ENCODE measurements around the gene RBM47.
"Not testable (repeated sequence)": the region's sequence is repeated elsewhere in the genome, so short reads cannot be mapped to it uniquely, and the experiment has no call there.

Gene RBM47

DNA sequence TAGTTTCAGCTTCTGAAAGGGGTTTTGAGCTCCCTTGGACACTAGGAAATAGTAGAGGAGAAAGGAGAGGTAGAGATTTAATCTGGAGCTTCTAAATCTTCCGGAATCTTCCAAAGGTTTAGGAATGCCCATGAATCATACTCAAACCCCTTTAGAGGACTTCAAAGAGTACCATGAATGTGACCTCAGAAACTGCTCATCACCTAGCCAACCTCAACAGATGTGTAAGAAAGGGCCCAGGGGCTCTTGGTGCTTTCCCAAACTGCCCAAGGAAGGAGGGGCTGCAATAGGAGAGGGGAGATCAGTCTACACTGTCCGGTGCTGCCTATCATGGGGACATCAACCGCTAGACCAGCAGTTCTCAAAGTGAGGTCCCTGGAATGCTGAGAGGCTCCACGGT is 109.1 kb downstream of the RBM47 start:
- no peak overlapping the region for H3K4me2 ChIP-seq
- no peak overlapping the region for H3K4me3 ChIP-seq (IDR thresholded peaks at IDR 0.05; ENCODE audit: insufficient read depth, low read depth, low read length)
- no peak overlapping the region for H3K27ac ChIP-seq
- peaks cover 39% of the 10 kb centered on the region for H3K4me1 ChIP-seq (ENCODE audit: low read depth, poor library complexity, severe bottlenecking)
- no peak overlapping the region for H2AFZ ChIP-seq (ENCODE audit: low read depth)
- no peaks in the 10 kb centered on the region for H4K20me1 ChIP-seq (ENCODE audit: insufficient read depth)
- no peaks in the 10 kb centered on the region for H3K79me2 ChIP-seq (ENCODE audit: insufficient read depth, low read depth)
- TF ChIP-seq, protein P1, sequence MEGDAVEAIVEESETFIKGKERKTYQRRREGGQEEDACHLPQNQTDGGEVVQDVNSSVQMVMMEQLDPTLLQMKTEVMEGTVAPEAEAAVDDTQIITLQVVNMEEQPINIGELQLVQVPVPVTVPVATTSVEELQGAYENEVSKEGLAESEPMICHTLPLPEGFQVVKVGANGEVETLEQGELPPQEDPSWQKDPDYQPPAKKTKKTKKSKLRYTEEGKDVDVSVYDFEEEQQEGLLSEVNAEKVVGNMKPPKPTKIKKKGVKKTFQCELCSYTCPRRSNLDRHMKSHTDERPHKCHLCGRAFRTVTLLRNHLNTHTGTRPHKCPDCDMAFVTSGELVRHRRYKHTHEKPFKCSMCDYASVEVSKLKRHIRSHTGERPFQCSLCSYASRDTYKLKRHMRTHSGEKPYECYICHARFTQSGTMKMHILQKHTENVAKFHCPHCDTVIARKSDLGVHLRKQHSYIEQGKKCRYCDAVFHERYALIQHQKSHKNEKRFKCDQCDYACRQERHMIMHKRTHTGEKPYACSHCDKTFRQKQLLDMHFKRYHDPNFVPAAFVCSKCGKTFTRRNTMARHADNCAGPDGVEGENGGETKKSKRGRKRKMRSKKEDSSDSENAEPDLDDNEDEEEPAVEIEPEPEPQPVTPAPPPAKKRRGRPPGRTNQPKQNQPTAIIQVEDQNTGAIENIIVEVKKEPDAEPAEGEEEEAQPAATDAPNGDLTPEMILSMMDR (conservative IDR thresholded peaks at IDR 0.05; ENCODE audit: low read depth, low read length), result no peak
- H3K9ac ChIP-seq, result no peak overlapping the region
- H3K27me3 ChIP-seq (ENCODE audit: insufficient read depth, low read depth), result no peaks in the 10 kb centered on the region
- H3K36me3 ChIP-seq (ENCODE audit: insufficient read depth), result no peaks in the 10 kb centered on the region

DNA sequence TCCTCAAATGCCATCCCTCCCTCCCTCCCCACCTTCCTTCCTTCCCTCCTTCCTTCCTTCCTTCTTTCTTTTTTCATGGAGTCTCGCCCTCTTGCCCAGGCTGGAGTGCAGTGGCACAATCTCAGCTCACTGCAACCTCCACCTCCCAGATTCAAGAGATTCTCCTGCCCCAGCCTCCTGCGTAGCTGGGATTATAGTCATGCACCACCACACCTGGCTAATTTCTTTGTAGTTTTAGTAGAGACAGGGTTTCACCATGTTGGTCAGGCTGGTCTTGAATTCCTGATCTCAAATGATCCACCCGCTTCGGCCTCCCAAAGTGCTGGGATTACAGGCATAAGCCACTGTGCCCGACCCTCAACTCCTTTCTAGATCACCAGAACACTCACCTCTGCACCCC is 112.6 kb downstream of the RBM47 start:
- H2AFZ ChIP-seq (ENCODE audit: low read depth); H3K27me3 ChIP-seq (ENCODE audit: insufficient read depth, low read depth); H3K4me2 ChIP-seq; H3K9ac ChIP-seq; H3K4me3 ChIP-seq (IDR thresholded peaks at IDR 0.05; ENCODE audit: insufficient read depth, low read depth, low read length); H3K27ac ChIP-seq; H3K79me2 ChIP-seq (ENCODE audit: insufficient read depth, low read depth); H3K36me3 ChIP-seq (ENCODE audit: insufficient read depth); H4K20me1 ChIP-seq (ENCODE audit: insufficient read depth): not testable (repeated sequence)
- peaks cover 42% of the 10 kb centered on the region for H3K4me1 ChIP-seq (ENCODE audit: low read depth, poor library complexity, severe bottlenecking)

DNA sequence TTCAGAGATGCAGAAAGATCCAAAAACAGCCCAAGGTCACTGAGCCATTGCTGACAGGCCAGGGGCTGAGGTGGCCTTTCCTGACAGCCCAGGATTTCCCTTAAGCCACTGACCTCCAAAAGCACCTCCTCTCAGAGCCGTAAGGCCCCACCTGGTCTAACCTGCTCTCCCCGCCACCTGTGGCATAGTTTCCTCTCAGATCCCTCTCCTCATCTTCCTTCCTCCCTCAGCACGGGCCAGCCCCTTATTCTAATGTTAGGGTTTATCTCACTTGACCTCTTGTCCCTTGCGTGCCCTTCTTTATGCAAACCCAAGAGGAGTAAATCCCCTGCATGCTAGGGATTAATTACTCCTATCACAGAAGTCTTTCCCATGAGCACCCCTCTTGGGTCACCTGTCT is 113.0 kb downstream of the RBM47 start:
- no peak overlapping the region for H3K9ac ChIP-seq
- H3K27ac ChIP-seq, result no peak overlapping the region
- TF ChIP-seq, protein P1 (conservative IDR thresholded peaks at IDR 0.05; ENCODE audit: low read depth, low read length), result no peak
- H3K4me2 ChIP-seq, result no peak overlapping the region
- H3K79me2 ChIP-seq (ENCODE audit: insufficient read depth, low read depth), result no peaks in the 10 kb centered on the region
- H3K4me1 ChIP-seq (ENCODE audit: low read depth, poor library complexity, severe bottlenecking), result peaks cover 38% of the 10 kb centered on the region
- H3K36me3 ChIP-seq (ENCODE audit: insufficient read depth), result no peaks in the 10 kb centered on the region
- H3K4me3 ChIP-seq (IDR thresholded peaks at IDR 0.05; ENCODE audit: insufficient read depth, low read depth, low read length), result no peak overlapping the region
- H2AFZ ChIP-seq (ENCODE audit: low read depth), result no peak overlapping the region
- H3K27me3 ChIP-seq (ENCODE audit: insufficient read depth, low read depth), result no peaks in the 10 kb centered on the region
- H4K20me1 ChIP-seq (ENCODE audit: insufficient read depth), result no peaks in the 10 kb centered on the region

DNA sequence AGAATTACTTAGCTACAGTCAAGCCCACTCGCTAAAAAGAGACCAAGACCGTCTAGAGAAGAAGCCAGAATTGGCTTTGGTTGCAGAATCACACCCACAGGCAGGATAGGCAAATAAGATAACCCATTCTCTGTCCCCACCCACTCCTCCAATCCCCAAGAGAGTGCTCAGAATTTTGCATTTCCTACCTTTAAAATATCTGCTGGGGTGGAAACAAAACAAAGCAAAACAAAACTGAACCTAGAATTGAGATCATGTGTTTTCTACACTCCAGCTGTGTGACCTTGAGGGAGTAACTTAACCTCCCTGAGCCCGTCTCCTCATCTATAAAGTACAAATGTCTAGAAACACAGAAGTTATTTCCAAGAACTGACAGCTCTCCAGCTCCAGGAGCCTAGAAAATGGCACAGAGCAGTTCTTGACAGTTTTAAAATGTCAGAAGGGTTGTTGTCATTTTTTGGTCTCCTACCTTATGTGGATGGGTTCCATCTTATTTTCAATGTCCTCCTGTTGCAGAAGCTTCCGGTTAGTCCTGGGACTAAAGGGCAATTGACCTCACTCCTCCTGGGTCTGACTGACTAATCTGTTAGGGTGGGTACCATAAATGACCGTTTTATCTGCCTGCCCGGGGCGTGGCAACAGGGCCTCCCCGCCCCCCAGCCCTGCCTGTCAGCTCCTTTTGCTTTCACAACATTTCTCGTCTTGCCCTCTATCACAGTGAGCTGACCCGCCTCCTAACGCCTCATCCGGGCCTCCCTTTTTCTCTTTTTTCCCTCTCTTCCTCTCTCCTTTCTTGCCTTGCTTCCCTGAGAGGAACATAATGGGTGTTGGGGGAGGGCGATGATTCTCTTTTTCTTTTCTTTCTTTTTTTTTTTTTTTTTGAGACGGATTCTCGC is 114.0 kb downstream of the RBM47 start:
- TF ChIP-seq, protein P1 (conservative IDR thresholded peaks at IDR 0.05; ENCODE audit: low read depth, low read length), result no peak
- Histone ChIP-seq H3K27ac (peak overlapping the region; percentile 30; the same call in 1 of the 2 replicates), H2AFZ (ENCODE audit: low read depth) (no peak overlapping the region), H3K79me2 (ENCODE audit: insufficient read depth, low read depth) (no peaks in the 10 kb centered on the region), H3K4me2 (no peak overlapping the region; the same call in 1 of the 2 replicates), H3K27me3 (ENCODE audit: insufficient read depth, low read depth) (no peaks in the 10 kb centered on the region), H3K4me1 (ENCODE audit: low read depth, poor library complexity, severe bottlenecking) (peaks cover 28% of the 10 kb centered on the region), H4K20me1 (ENCODE audit: insufficient read depth) (no peaks in the 10 kb centered on the region), H3K36me3 (ENCODE audit: insufficient read depth) (no peaks in the 10 kb centered on the region), H3K4me3 (IDR thresholded peaks at IDR 0.05; ENCODE audit: insufficient read depth, low read depth, low read length) (no peak overlapping the region), H3K9ac (no peak overlapping the region)

DNA sequence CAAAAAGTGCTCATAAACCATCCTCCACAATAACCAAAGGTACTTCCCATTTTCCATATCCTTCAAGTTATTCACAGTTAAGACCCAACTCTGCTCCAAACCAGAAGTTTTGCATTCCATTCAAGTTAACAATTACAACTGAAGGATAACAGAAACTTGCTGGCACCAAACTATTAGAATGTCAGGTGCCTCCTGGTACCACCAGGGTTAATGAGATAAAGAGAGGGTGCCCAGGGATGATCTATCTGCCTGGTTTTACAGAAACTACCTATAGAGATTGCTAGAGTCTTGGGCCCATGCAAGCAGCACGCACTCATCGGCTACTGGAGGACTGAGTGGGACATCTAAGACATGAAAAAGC is 114.6 kb downstream of the RBM47 start:
- H3K4me1 ChIP-seq (ENCODE audit: low read depth, poor library complexity, severe bottlenecking), result peaks cover 22% of the 10 kb centered on the region
- H3K9ac ChIP-seq, result no peak overlapping the region
- TF ChIP-seq, protein P1 (conservative IDR thresholded peaks at IDR 0.05; ENCODE audit: low read depth, low read length), result no peak
- H3K4me2 ChIP-seq, result no peak overlapping the region; the same call in 1 of the 2 replicates
- no peak overlapping the region for H3K4me3 ChIP-seq (IDR thresholded peaks at IDR 0.05; ENCODE audit: insufficient read depth, low read depth, low read length)
- no peaks in the 10 kb centered on the region for H3K36me3 ChIP-seq (ENCODE audit: insufficient read depth)
- no peaks in the 10 kb centered on the region for H3K79me2 ChIP-seq (ENCODE audit: insufficient read depth, low read depth)
- H4K20me1 ChIP-seq (ENCODE audit: insufficient read depth), result no peaks in the 10 kb centered on the region
- H3K27ac ChIP-seq, result no peak overlapping the region
- no peaks in the 10 kb centered on the region for H3K27me3 ChIP-seq (ENCODE audit: insufficient read depth, low read depth)
- no peak overlapping the region for H2AFZ ChIP-seq (ENCODE audit: low read depth)
